IMR-90 (cell line): ENCODE results near the gene CFAP299. TPM values are rescaled to one million over a fixed set of nuclear protein-coding genes. Genes with fewer than 3 reads are reported as not detected.
"Not testable (repeated sequence)": the region's sequence is repeated elsewhere in the genome, so short reads cannot be mapped to it uniquely, and the experiment has no call there.

Experiments
- ATAC-seq: fragments of 200-7000 bp; cut with Tn5 transposase; 2 replicates; pipeline ENCODE4 v1.9.1; 2020; ENCODE audit warnings: low read depth, mild to moderate bottlenecking, moderate library complexity
- BruUV-seq: library from RNA; stranded (reverse); fragments of 400-500 nt; replicated peaks from 2 replicates; lab custom pipeline; 2021; lab: Mats Ljungman, UMichigan
- CTCF ChIA-PET: fragments of 300-600 bp; formaldehyde crosslinking; extraction: SDS; loops from one replicate; lab custom pipeline; 2021; ENCODE audit warnings: antibody characterized with exemption; lab: Yijun Ruan, JAX
- POLR2A ChIA-PET: fragments of 300-600 bp; sonication (Branson Sonifier 250); formaldehyde crosslinking; loops from one replicate; lab custom pipeline; 2022; ENCODE audit warnings: antibody characterized with exemption; ENCODE audit not compliant: unreplicated experiment; lab: Charles Lee
- DNase-seq: peaks from one replicate; pipeline ENCODE4 v3.0.0; 2013
- H2AFZ ChIP-seq: replicated peaks from 2 replicates; pipeline ENCODE3; 2013; ENCODE audit warnings: low read length, mild to moderate bottlenecking; ENCODE audit not compliant: poor library complexity
- H2AK5ac ChIP-seq: 2 replicates; pipeline ENCODE4 v1.6.1; 2013; ENCODE audit warnings: low read depth, low read length, inconsistent platforms
- H2AK9ac ChIP-seq: replicated peaks from 2 replicates; pipeline ENCODE3; 2013; ENCODE audit warnings: mild to moderate bottlenecking, low read depth, low read length, moderate library complexity; ENCODE audit not compliant: poor library complexity
- H2BK120ac ChIP-seq: 2 replicates; pipeline ENCODE4 v1.6.1; 2013; ENCODE audit warnings: low read depth, low read length, inconsistent platforms
- H2BK15ac ChIP-seq: 3 replicates; pipeline ENCODE4 v1.6.1; 2013; ENCODE audit warnings: low read depth, low read length, inconsistent platforms
- H2BK20ac ChIP-seq: 2 replicates; pipeline ENCODE4 v1.6.1; 2013; ENCODE audit warnings: low read depth, mild to moderate bottlenecking, inconsistent platforms, low read length, moderate library complexity
- H2BK5ac ChIP-seq: 2 replicates; pipeline ENCODE4 v1.6.1; 2013; ENCODE audit warnings: mild to moderate bottlenecking, low read depth, low read length, inconsistent platforms; ENCODE audit not compliant: poor library complexity, severe bottlenecking
- H3K14ac ChIP-seq: replicated peaks from 2 replicates; pipeline ENCODE4 v1.6.1; 2013; ENCODE audit warnings: low read depth, low read length, inconsistent platforms
- H3K18ac ChIP-seq: 2 replicates; pipeline ENCODE4 v1.6.1; 2013; ENCODE audit warnings: low read depth, low read length, control low read depth
- H3K23ac ChIP-seq: 2 replicates; pipeline ENCODE4 v1.6.1; 2013; ENCODE audit warnings: low read depth, low read length, inconsistent platforms
- H3K27ac ChIP-seq: 2 replicates; pipeline ENCODE4 v1.5.1; 2013; ENCODE audit warnings: mild to moderate bottlenecking, control low read depth, low read length; ENCODE audit not compliant: insufficient read depth
- H3K27me3 ChIP-seq: 2 replicates; pipeline ENCODE4 v1.6.1; 2013; ENCODE audit warnings: low read length; ENCODE audit not compliant: control insufficient read depth, insufficient read depth
- H3K36me3 ChIP-seq: 2 replicates; pipeline ENCODE4 v1.6.1; 2013; ENCODE audit warnings: low read length, mixed read lengths; ENCODE audit not compliant: control insufficient read depth, insufficient read depth
- H3K4ac ChIP-seq: 2 replicates; pipeline ENCODE4 v1.6.1; 2013; ENCODE audit warnings: low read depth, low read length, inconsistent platforms
- H3K4me1 ChIP-seq: 2 replicates; pipeline ENCODE4 v1.6.1; 2013; ENCODE audit warnings: low read length, mixed read lengths; ENCODE audit not compliant: control insufficient read depth, insufficient read depth
- H3K4me2 ChIP-seq: 2 replicates; pipeline ENCODE4 v1.6.1; 2013; ENCODE audit warnings: low read depth, mild to moderate bottlenecking, control low read depth, low read length, moderate library complexity
- H3K4me3 ChIP-seq: 2 replicates; pipeline ENCODE4 v1.5.1; 2013; ENCODE audit warnings: low read depth, mild to moderate bottlenecking, control low read depth, low read length, moderate library complexity; ENCODE audit not compliant: insufficient read depth
- H3K56ac ChIP-seq: 2 replicates; pipeline ENCODE4 v1.6.1; 2013; ENCODE audit warnings: low read length, inconsistent platforms; ENCODE audit not compliant: insufficient read depth; ENCODE audit errors: extremely low read depth
- H3K79me1 ChIP-seq, 2 experiments: 2 replicates each; pipeline ENCODE4 v1.6.1; 2013; ENCODE audit warnings: low read length in 2 of 2, inconsistent platforms in 1 of 2, low read depth in 1 of 2
- H3K9ac ChIP-seq: 2 replicates; pipeline ENCODE4 v1.6.1; 2013; ENCODE audit warnings: low read depth, low read length, control low read depth
- H3K9me1 ChIP-seq: 2 replicates; pipeline ENCODE4 v1.6.1; 2013; ENCODE audit warnings: low read length, inconsistent platforms; ENCODE audit not compliant: insufficient read depth
- H3K9me3 ChIP-seq: 2 replicates; pipeline ENCODE4 v1.6.1; 2013; ENCODE audit warnings: low read length; ENCODE audit not compliant: control insufficient read depth, insufficient read depth
- H4K20me1 ChIP-seq: 2 replicates; pipeline ENCODE4 v1.6.1; 2013; ENCODE audit warnings: low read length, inconsistent platforms; ENCODE audit not compliant: insufficient read depth
- H4K5ac ChIP-seq: 2 replicates; pipeline ENCODE4 v1.6.1; 2013; ENCODE audit warnings: mild to moderate bottlenecking, low read depth, low read length, control low read depth
- H4K8ac ChIP-seq, 2 experiments: 2 replicates each; pipeline ENCODE4 v1.6.1; 2013; ENCODE audit warnings: low read depth in 2 of 2, low read length in 2 of 2, control low read depth in 1 of 2, inconsistent platforms in 1 of 2
- H4K91ac ChIP-seq: 2 replicates; pipeline ENCODE4 v1.6.1; 2013; ENCODE audit warnings: low read depth, low read length, inconsistent platforms; ENCODE audit not compliant: insufficient read depth
- BHLHE40 ChIP-seq: fragments of 150-350 bp; IDR thresholded peaks from 2 replicates; pipeline ENCODE4 v1.6.1; 2016; ENCODE audit warnings: mild to moderate bottlenecking, low read depth, low read length
- RFX5 ChIP-seq: IDR thresholded peaks from 2 replicates; pipeline ENCODE4 v1.8.0; 2012; ENCODE audit warnings: low read depth, mild to moderate bottlenecking, low read length, moderate library complexity
- SMC3 ChIP-seq: fragments of 150-350 bp; IDR thresholded peaks from 2 replicates; pipeline ENCODE4 v1.6.1; 2016; ENCODE audit warnings: low read depth, mild to moderate bottlenecking, antibody characterized with exemption, low read length, moderate library complexity
- WGBS, 2 experiments: methylation state at CpG; one replicate each; pipeline versions ENCODE4 v1.1.5 to v1.1.7; 2013; ENCODE audit warnings: missing lambda C conversion rate in 2 of 2; ENCODE audit not compliant: insufficient read length in 1 of 2; ENCODE audit errors: extremely low coverage in 2 of 2; 5-methylcytosine and 5-hydroxymethylcytosine counted together
- dilution Hi-C: fragments of 300-500 bp; cut with HindIII; formaldehyde crosslinking; loops from one replicate; pipeline ENCODE4 v1.14.3; 2018; ENCODE audit warnings: low sequenced_read_pairs; ENCODE audit not compliant: unreplicated experiment
- in situ Hi-C: fragments of 300-500 bp; cut with MboI; formaldehyde crosslinking; loops from 3 replicates; pipeline ENCODE4 v1.14.3; 2019; ENCODE audit warnings: low sequenced_read_pairs, inconsistent platforms, mixed read lengths
- intact Hi-C: fragments of 100-400 bp; cut with micrococcal nuclease; formaldehyde crosslinking; loops from 2 replicates; pipeline ENCODE4 v1.10.0; 2022
- polyA plus RNA-seq, 3 experiments: library from polyadenylated mRNA; depleted of rRNA; stranded (reverse); fragments of >200 nt; gene quantifications; 2 replicates each; pipeline ENCODE4 v1.2.3, GENCODE V29; 2012; ENCODE audit warnings: low replicate concordance in 1 of 3
- total RNA-seq: library from RNA; depleted of rRNA; stranded (reverse); fragments of >200 nt; gene quantifications from 2 replicates; pipeline ENCODE4 v1.2.3, GENCODE V29; 2012

The CFAP299 gene
- total and polyA plus RNA-seq, 2 of the 4 experiments (the other 2 are of a cell fraction), result 1.0 to 1.1 TPM

- no CpG with 5 or more reads among the region's 1 CpG for WGBS, 2 experiments
- Histone ChIP-seq H3K27ac (no peak overlapping the region), H4K5ac (no peak overlapping the region), H3K4me3 (no peak overlapping the region), H3K23ac (no peak overlapping the region), H2BK20ac (no peak overlapping the region), H3K27me3 (no peaks in the 10 kb centered on the region), H4K91ac (no peak overlapping the region), H3K9ac (no peak overlapping the region), H3K79me1 (no peaks in the 10 kb centered on the region; a peak in 1 of 4 replicates), H2BK120ac (no peak overlapping the region), H3K56ac (no peak overlapping the region), H2BK15ac (no peak overlapping the region), H3K18ac (no peak overlapping the region; the same call in 1 of the 2 replicates), H3K4me1 (peaks cover 5% of the 10 kb centered on the region), H2BK5ac (no peak overlapping the region), H3K9me1 (no peaks in the 10 kb centered on the region), H3K36me3 (no peaks in the 10 kb centered on the region), H4K8ac (no peak overlapping the region), H3K4ac (no peak overlapping the region), H2AK5ac (no peak overlapping the region), H2AFZ (no peak overlapping the region), H4K20me1 (no peaks in the 10 kb centered on the region), H2AK9ac (no peak overlapping the region), H3K4me2 (no peak overlapping the region), H3K14ac (no peak overlapping the region), H3K9me3 (no peaks in the 10 kb centered on the region)
- BruUV-seq, result no TSS peak
- DNase-seq, result no peak
- ChIA-PET POLR2A (no interaction called here), CTCF (no interaction called here)
- TF ChIP-seq BHLHE40 (no peak), RFX5 (no peak), SMC3 (no peak)
- in situ Hi-C loops (no loop called here), dilution Hi-C loops (no loop called here), intact Hi-C loops (no loop called here)
- ATAC-seq, result no peak
Measured at GRCh38 chr4:80438016-80438415, 102.5 kb downstream of the CFAP299 start.

GRCh38 chr4:80439294-80440061, 103.9 kb downstream of the CFAP299 start:
- H2AFZ ChIP-seq, result peak overlapping the region; percentile 51

More at GRCh38 chr4:80439294-80440061, 103.9 kb downstream of the CFAP299 start:
- intact Hi-C loops, H3K9ac ChIP-seq, in situ Hi-C loops, H3K9me1 ChIP-seq, H2BK15ac ChIP-seq, H3K18ac ChIP-seq, H3K56ac ChIP-seq, H3K36me3 ChIP-seq, H3K4me2 ChIP-seq, CTCF ChIA-PET, H3K79me1 ChIP-seq, dilution Hi-C loops, H3K27me3 ChIP-seq, H3K4me3 ChIP-seq, H3K14ac ChIP-seq, H4K5ac ChIP-seq, H4K20me1 ChIP-seq, H3K4me1 ChIP-seq, H2AK9ac ChIP-seq, H2AK5ac ChIP-seq, H3K27ac ChIP-seq, H3K9me3 ChIP-seq, POLR2A ChIA-PET, H2BK5ac ChIP-seq, H3K23ac ChIP-seq, H4K91ac ChIP-seq, BruUV-seq: not testable (repeated sequence)
- Histone ChIP-seq H2BK120ac (peak overlapping the region; percentile 63; the same call in 1 of the 2 replicates), H4K8ac (peak overlapping the region in 1 of 2 experiments; percentile 1; a peak in 1 of 4 replicates), H2BK20ac (peak overlapping the region; percentile 55; the same call in 1 of the 2 replicates), H3K4ac (peak overlapping the region; percentile 40; the same call in 1 of the 2 replicates)
- DNase-seq (peak; percentile 51), ATAC-seq (peak; percentile 81)
- 82% methylated on average over 2 of the region's 14 CpGs; no CpG with 5 or more reads in 1 of the 2 experiments for WGBS, 2 experiments
